ENCODE data around the gene CRYZL1. TPM values are rescaled to one million over a fixed set of nuclear protein-coding genes. Genes with fewer than 3 reads are reported as not detected.
A peak's percentile ranks its signal among the peaks of the same experiment; 100 is the strongest.
"Not testable (repeated sequence)": the region's sequence is repeated elsewhere in the genome, so short reads cannot be mapped to it uniquely, and the experiment has no call there.

Gene CRYZL1
- total and polyA plus RNA-seq, 3 experiments from 2014 or later = 30.6 to 34.9 (median 31.1) TPM

DNA sequence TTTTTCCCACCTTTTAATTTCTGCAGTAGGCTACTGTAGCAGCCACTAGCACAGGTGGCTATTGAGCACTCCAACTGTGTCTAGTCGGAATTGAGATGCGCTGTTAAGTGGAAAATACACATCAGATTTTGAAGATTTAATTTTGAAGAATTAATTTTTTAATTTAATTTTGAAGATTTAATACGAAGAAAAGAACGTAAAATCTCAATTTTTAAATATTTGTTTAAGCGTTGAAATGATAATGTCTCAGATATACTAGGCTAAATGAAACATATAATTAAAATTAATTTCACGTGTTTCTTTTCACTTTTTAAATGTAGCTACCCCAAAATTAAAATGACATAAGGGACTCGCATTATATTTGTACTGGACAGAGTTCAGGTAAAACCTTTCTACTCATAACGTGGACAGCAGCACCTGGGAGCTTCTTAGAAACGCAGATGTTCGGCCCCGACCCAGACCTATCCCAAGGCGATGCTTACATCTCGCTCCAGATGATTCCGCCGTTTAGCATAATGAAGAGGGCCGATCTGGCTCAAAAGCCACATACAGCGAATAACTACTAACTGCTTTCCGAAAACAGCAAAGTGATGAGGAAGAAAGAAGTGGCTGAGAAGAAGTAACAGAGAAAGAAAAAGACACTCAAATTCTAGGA lies 717 bp downstream of the CRYZL1 start:
- ChIA-PET POLR2A (interaction anchor here (0.5 to 1.5 kb wide), 2 partner anchors 120 to 1040 kb away, joined by 3 read pairs; no protein-coding TSS in a partner anchor), CTCF (no interaction called here)
- Mint-ChIP-seq H3K27ac (peak overlapping the region; percentile 87 to 99 (median 97)), H3K27me3 (peaks cover 8 to 19% of the 10 kb centered on the region in 2 donors), H3K9me3 (no peaks in the 10 kb centered on the region), H3K4me3 (peak overlapping the region; percentile 90 to 98 (median 92)), H3K36me3 (peaks cover 0 to 24% (median 4%) of the 10 kb centered on the region in 3 donors), H3K4me1 (peaks cover 19 to 49% (median 48%) of the 10 kb centered on the region in 3 donors)
- Histone ChIP-seq H3K36me3 (ENCODE audit: insufficient read depth, low read length) (no peaks in the 10 kb centered on the region), H3K27ac (ENCODE audit: low read depth, low read length) (peak overlapping the region; percentile 87), H3K9me3 (ENCODE audit: low read length) (no peaks in the 10 kb centered on the region), H3K4me3 (ENCODE audit: low read length) (peak overlapping the region; percentile 95), H3K27me3 (ENCODE audit: insufficient read depth, low read length, poor library complexity, severe bottlenecking) (no peaks in the 10 kb centered on the region), H3K4me1 (ENCODE audit: insufficient read depth, low read length) (peaks cover 13% of the 10 kb centered on the region)
- DNase-seq = no peak

- peaks cover 6 to 48% (median 38%) of the 10 kb centered on the region in 3 donors for H3K4me1 Mint-ChIP-seq
- ChIA-PET POLR2A (no interaction called here), CTCF (no interaction called here)
- no peaks in the 10 kb centered on the region for H3K4me1 ChIP-seq (ENCODE audit: insufficient read depth, low read length)
- H3K27me3 ChIP-seq (ENCODE audit: insufficient read depth, low read length, poor library complexity, severe bottlenecking) = no peaks in the 10 kb centered on the region
- no peak overlapping the region for H3K4me3 ChIP-seq (ENCODE audit: low read length)
- H3K4me3 Mint-ChIP-seq = no peak overlapping the region
- no peaks in the 10 kb centered on the region for H3K9me3 Mint-ChIP-seq
- H3K27ac ChIP-seq (ENCODE audit: low read depth, low read length) = no peak overlapping the region
- H3K9me3 ChIP-seq (ENCODE audit: low read length) = no peaks in the 10 kb centered on the region
- peaks cover 6 to 47% (median 12%) of the 10 kb centered on the region in 3 donors for H3K36me3 Mint-ChIP-seq
- H3K27ac Mint-ChIP-seq = peak overlapping the region in 1 of 8 donors; percentile 40
- DNase-seq = no peak
- no peaks in the 10 kb centered on the region for H3K27me3 Mint-ChIP-seq
- H3K36me3 ChIP-seq (ENCODE audit: insufficient read depth, low read length) = no peaks in the 10 kb centered on the region
Observed at GRCh38 chr21:33634254-33634653, 7.3 kb downstream of the CRYZL1 start.

GRCh38 chr21:33626151-33626550 lies 15.4 kb downstream of the CRYZL1 start:
- H3K27me3 Mint-ChIP-seq; H3K9me3 ChIP-seq (ENCODE audit: low read length); H3K27ac ChIP-seq (ENCODE audit: low read depth, low read length); POLR2A ChIA-PET; H3K4me3 ChIP-seq (ENCODE audit: low read length); H3K4me1 Mint-ChIP-seq; H3K36me3 ChIP-seq (ENCODE audit: insufficient read depth, low read length); H3K4me3 Mint-ChIP-seq; H3K27ac Mint-ChIP-seq; DNase-seq; H3K27me3 ChIP-seq (ENCODE audit: insufficient read depth, low read length, poor library complexity, severe bottlenecking); H3K9me3 Mint-ChIP-seq; H3K4me1 ChIP-seq (ENCODE audit: insufficient read depth, low read length): not testable (repeated sequence)
- peaks cover 6 to 45% (median 13%) of the 10 kb centered on the region in 3 donors for H3K36me3 Mint-ChIP-seq
- CTCF ChIA-PET = interaction anchor here (3.5 kb wide), 1 partner anchor 20 kb away, joined by 15 read pairs; no protein-coding TSS in a partner anchor

DNA sequence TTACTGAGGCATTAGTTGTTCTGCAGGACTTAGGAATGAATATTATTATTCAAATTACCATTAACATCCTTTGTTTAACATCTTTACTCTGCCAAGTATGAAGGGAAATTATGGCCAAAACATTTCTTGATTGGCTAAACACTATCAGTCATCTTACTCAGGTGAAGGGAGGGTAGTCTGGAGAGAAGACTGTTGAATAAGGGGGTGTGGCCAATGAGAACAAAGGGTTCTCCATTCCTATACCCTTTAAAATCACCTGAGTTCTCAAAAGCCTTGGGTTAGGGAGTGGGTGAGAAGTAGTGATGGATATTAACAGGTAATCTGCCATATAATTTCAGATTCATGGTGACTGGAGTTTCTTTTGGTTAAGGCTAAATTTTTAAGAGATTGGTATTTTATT lies 19.3 kb downstream of the CRYZL1 start:
- no peak overlapping the region for H3K27ac ChIP-seq (ENCODE audit: low read depth, low read length)
- Mint-ChIP-seq H3K4me3 (no peak overlapping the region), H3K4me1 (peaks cover 0 to 3% (median 2%) of the 10 kb centered on the region in 3 donors), H3K9me3 (no peaks in the 10 kb centered on the region), H3K36me3 (peaks cover 0 to 51% (median 16%) of the 10 kb centered on the region in 3 donors), H3K27me3 (no peaks in the 10 kb centered on the region), H3K27ac (peak overlapping the region in 2 of 8 donors; percentile 12 to 24)
- H3K27me3 ChIP-seq (ENCODE audit: insufficient read depth, low read length, poor library complexity, severe bottlenecking) = no peaks in the 10 kb centered on the region
- ChIA-PET POLR2A (no interaction called here), CTCF (no interaction called here)
- no peaks in the 10 kb centered on the region for H3K9me3 ChIP-seq (ENCODE audit: low read length)
- H3K4me3 ChIP-seq (ENCODE audit: low read length) = no peak overlapping the region
- no peaks in the 10 kb centered on the region for H3K4me1 ChIP-seq (ENCODE audit: insufficient read depth, low read length)
- DNase-seq = no peak
- H3K36me3 ChIP-seq (ENCODE audit: insufficient read depth, low read length) = no peaks in the 10 kb centered on the region

DNA sequence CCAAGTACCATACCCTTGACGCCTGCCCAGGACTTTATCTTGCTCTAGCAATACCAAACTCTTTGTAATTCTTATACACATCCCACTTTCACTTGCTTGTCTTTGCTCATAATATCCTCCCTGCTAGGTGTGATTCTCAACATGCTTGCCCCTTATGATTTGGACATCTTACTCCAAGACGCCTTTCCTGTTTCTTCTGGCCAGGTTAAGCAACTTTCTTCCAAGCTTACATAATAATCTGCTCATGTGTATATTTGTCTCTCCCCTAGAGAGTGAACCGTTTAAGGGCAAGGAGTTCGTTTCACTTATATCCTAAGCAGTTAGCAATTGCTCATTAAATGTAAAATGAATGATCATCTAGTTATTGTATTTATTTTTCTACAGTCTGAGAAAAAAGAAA lies 21.8 kb downstream of the CRYZL1 start:
- Histone ChIP-seq H3K4me3 (ENCODE audit: low read length) (no peak overlapping the region), H3K9me3 (ENCODE audit: low read length) (no peaks in the 10 kb centered on the region), H3K4me1 (ENCODE audit: insufficient read depth, low read length) (no peaks in the 10 kb centered on the region), H3K36me3 (ENCODE audit: insufficient read depth, low read length) (no peaks in the 10 kb centered on the region), H3K27ac (ENCODE audit: low read depth, low read length) (no peak overlapping the region), H3K27me3 (ENCODE audit: insufficient read depth, low read length, poor library complexity, severe bottlenecking) (no peaks in the 10 kb centered on the region)
- Mint-ChIP-seq H3K27ac (peak overlapping the region in 2 of 8 donors; percentile 46 to 51), H3K4me3 (no peak overlapping the region), H3K27me3 (no peaks in the 10 kb centered on the region), H3K9me3 (no peaks in the 10 kb centered on the region), H3K36me3 (peaks cover 0 to 59% (median 18%) of the 10 kb centered on the region in 3 donors), H3K4me1 (no peaks in the 10 kb centered on the region)
- ChIA-PET CTCF (no interaction called here), POLR2A (no interaction called here)
- no peak for DNase-seq

- Mint-ChIP-seq H3K27ac (peak overlapping the region in 1 of 8 donors; percentile 18), H3K36me3 (peaks cover 0 to 55% (median 16%) of the 10 kb centered on the region in 3 donors), H3K9me3 (no peaks in the 10 kb centered on the region), H3K4me3 (no peak overlapping the region), H3K4me1 (no peaks in the 10 kb centered on the region), H3K27me3 (no peaks in the 10 kb centered on the region)
- ChIA-PET POLR2A (no interaction called here), CTCF (no interaction called here)
- Histone ChIP-seq H3K27ac (ENCODE audit: low read depth, low read length) (no peak overlapping the region), H3K4me3 (ENCODE audit: low read length) (no peak overlapping the region), H3K27me3 (ENCODE audit: insufficient read depth, low read length, poor library complexity, severe bottlenecking) (no peaks in the 10 kb centered on the region), H3K36me3 (ENCODE audit: insufficient read depth, low read length) (peaks cover 1% of the 10 kb centered on the region), H3K4me1 (ENCODE audit: insufficient read depth, low read length) (no peaks in the 10 kb centered on the region), H3K9me3 (ENCODE audit: low read length) (no peaks in the 10 kb centered on the region)
- DNase-seq = no peak
Observed at GRCh38 chr21:33618407-33618806, 23.1 kb downstream of the CRYZL1 start.

DNA sequence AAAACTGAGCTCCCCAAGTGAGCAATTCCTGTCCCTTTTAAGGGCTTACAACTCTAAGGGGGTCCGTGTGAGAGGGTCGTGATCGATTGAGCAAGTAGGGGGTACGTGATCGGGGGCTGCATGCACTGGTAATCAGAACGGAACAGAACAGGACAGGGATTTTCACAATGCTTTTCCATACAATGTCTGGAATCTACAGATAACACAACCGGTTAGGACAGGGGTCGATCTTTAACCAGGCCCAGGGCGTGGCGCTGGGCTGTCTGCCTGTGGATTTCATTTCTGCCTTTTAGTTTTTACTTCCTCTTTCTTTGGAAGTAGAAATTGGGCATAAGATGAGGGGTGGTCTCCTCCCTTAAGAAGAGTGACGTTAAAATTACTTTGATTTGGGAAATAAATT lies 24.0 kb downstream of the CRYZL1 start:
- DNase-seq; H3K9me3 ChIP-seq (ENCODE audit: low read length); H3K4me3 ChIP-seq (ENCODE audit: low read length); H3K27ac ChIP-seq (ENCODE audit: low read depth, low read length); H3K9me3 Mint-ChIP-seq; CTCF ChIA-PET; H3K27me3 ChIP-seq (ENCODE audit: insufficient read depth, low read length, poor library complexity, severe bottlenecking); H3K4me3 Mint-ChIP-seq; H3K27me3 Mint-ChIP-seq; H3K36me3 ChIP-seq (ENCODE audit: insufficient read depth, low read length); H3K27ac Mint-ChIP-seq; H3K4me1 Mint-ChIP-seq; H3K4me1 ChIP-seq (ENCODE audit: insufficient read depth, low read length); POLR2A ChIA-PET: not testable (repeated sequence)
- H3K36me3 Mint-ChIP-seq = peaks cover 0 to 59% (median 20%) of the 10 kb centered on the region in 3 donors

DNA sequence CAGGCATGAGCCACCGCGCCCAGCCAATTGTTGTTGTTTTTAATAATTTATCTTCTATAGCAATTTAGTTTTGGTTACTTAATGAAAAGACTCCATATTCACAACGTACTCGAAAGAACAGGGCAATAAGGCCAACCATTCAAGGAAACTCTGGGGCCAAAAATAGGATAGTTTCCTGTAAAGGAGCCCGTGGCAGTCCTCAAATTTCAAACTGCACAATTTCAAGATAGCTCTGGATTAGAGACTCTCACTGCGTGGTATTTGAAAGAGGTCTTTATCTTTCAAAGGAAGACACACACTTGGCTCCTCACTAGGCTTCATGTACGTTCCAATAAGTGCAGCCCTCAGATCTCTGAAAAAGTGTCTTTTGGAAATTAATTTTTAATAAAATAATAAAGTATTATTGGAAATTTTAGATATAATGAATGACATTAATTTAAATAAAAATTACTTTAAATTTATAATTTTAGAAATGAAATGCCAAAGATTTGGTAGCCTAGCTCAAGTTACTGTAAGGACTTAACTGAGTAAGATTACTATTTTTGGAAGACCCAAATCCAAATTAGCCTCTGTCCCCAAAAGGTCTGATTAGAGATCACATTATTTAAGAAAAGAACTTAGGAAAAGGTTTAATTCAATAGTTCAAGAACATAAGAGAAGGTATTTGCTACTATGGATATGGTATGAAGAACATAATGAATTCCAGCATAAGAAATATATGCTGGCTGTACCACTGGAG lies 30.4 kb downstream of the CRYZL1 start:
- no peaks in the 10 kb centered on the region for H3K9me3 Mint-ChIP-seq
- H3K4me3 ChIP-seq (ENCODE audit: low read length) = no peak overlapping the region
- POLR2A ChIA-PET = no interaction called here
- CTCF ChIA-PET = no interaction called here
- no peaks in the 10 kb centered on the region for H3K4me1 Mint-ChIP-seq
- H3K9me3 ChIP-seq (ENCODE audit: low read length) = no peaks in the 10 kb centered on the region
- no peaks in the 10 kb centered on the region for H3K27me3 ChIP-seq (ENCODE audit: insufficient read depth, low read length, poor library complexity, severe bottlenecking)
- no peaks in the 10 kb centered on the region for H3K4me1 ChIP-seq (ENCODE audit: insufficient read depth, low read length)
- no peaks in the 10 kb centered on the region for H3K27me3 Mint-ChIP-seq
- peaks cover 5% of the 10 kb centered on the region for H3K36me3 ChIP-seq (ENCODE audit: insufficient read depth, low read length)
- no peak for DNase-seq
- H3K27ac ChIP-seq (ENCODE audit: low read depth, low read length) = no peak overlapping the region
- H3K27ac Mint-ChIP-seq = peak overlapping the region in 2 of 8 donors; percentile 7 to 36
- H3K36me3 Mint-ChIP-seq = peaks cover 3 to 50% (median 8%) of the 10 kb centered on the region in 3 donors
- H3K4me3 Mint-ChIP-seq = no peak overlapping the region
